Medulla oblongata (tissue), 1 donor: ENCODE data around the gene C11orf65.

Experiments
- DNase-seq: peaks from one replicate; pipeline ENCODE4 v3.0.0-alpha.2; 2015; ENCODE audit errors: extremely low spot score

Gene C11orf65

GRCh38 chr11:108370990-108371389 is 96.3 kb downstream of the C11orf65 start:
- DNase-seq, result no peak

- DNase-seq, result no peak
Measured at GRCh38 chr11:108370315-108370714, 97.0 kb downstream of the C11orf65 start.

GRCh38 chr11:108369064-108369463 is 98.3 kb downstream of the C11orf65 start:
- no peak for DNase-seq

GRCh38 chr11:108368134-108368533 is 99.2 kb downstream of the C11orf65 start:
- no peak for DNase-seq

- DNase-seq, result no peak
Measured at GRCh38 chr11:108364159-108364558, 103.2 kb downstream of the C11orf65 start.

- no peak for DNase-seq
Measured at GRCh38 chr11:108351468-108351867, 115.9 kb downstream of the C11orf65 start.

- no peak for DNase-seq
Measured at GRCh38 chr11:108346451-108346850, 120.9 kb downstream of the C11orf65 start.

GRCh38 chr11:108345767-108346166 is 121.6 kb downstream of the C11orf65 start:
- DNase-seq, result no peak

- DNase-seq, result no peak
Measured at GRCh38 chr11:108343714-108344113, 123.6 kb downstream of the C11orf65 start.

- DNase-seq, result no peak
Measured at GRCh38 chr11:108341654-108342053, 125.7 kb downstream of the C11orf65 start.

GRCh38 chr11:108340973-108341372 is 126.4 kb downstream of the C11orf65 start:
- DNase-seq, result no peak

- no peak for DNase-seq
Measured at GRCh38 chr11:108338750-108339149, 128.6 kb downstream of the C11orf65 start.

GRCh38 chr11:108333403-108333899 is 133.9 kb downstream of the C11orf65 start:
- DNase-seq, result no peak
